ENCODE data around the gene KIF17.

GRCh38 chr1:20685099-20685662 is 32.6 kb downstream of the KIF17 start:
- TF ChIP-seq SMC3 (conservative IDR thresholded peaks at IDR 0.05; ENCODE audit: poor library complexity) (no peak), MXI1 (conservative IDR thresholded peaks at IDR 0.05; ENCODE audit: poor library complexity, severe bottlenecking) (no peak)
- TF ChIP-seq, protein P1, sequence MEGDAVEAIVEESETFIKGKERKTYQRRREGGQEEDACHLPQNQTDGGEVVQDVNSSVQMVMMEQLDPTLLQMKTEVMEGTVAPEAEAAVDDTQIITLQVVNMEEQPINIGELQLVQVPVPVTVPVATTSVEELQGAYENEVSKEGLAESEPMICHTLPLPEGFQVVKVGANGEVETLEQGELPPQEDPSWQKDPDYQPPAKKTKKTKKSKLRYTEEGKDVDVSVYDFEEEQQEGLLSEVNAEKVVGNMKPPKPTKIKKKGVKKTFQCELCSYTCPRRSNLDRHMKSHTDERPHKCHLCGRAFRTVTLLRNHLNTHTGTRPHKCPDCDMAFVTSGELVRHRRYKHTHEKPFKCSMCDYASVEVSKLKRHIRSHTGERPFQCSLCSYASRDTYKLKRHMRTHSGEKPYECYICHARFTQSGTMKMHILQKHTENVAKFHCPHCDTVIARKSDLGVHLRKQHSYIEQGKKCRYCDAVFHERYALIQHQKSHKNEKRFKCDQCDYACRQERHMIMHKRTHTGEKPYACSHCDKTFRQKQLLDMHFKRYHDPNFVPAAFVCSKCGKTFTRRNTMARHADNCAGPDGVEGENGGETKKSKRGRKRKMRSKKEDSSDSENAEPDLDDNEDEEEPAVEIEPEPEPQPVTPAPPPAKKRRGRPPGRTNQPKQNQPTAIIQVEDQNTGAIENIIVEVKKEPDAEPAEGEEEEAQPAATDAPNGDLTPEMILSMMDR (IDR thresholded peaks at IDR 0.05; ENCODE audit: poor library complexity, severe bottlenecking) = no peak

Data from neural cell (in vitro differentiated cells).